ENCODE measurements around the gene HEPN1.

The HEPN1 gene

GRCh38 chr11:124918950-124919349, at the start of gene HEPN1:
Gene HEPN1, plus strand, starts transcription at chr11:124919250.
- no peak for DNase-seq

GRCh38 chr11:124869331-124869730, 49.7 kb upstream of the HEPN1 start:
- DNase-seq, result no peak

- DNase-seq, result no peak
Measured at GRCh38 chr11:124869856-124870387, 49.1 kb upstream of the HEPN1 start.

- no peak for DNase-seq
Measured at GRCh38 chr11:124870430-124870829, 48.6 kb upstream of the HEPN1 start.

- DNase-seq, result no peak
Measured at GRCh38 chr11:124872280-124872679, 46.8 kb upstream of the HEPN1 start.

GRCh38 chr11:124872741-124873140, 46.3 kb upstream of the HEPN1 start:
- DNase-seq, result no peak

GRCh38 chr11:124873951-124874350, 45.1 kb upstream of the HEPN1 start:
- no peak for DNase-seq

- no peak for DNase-seq
Measured at GRCh38 chr11:124874571-124875255, 44.3 kb upstream of the HEPN1 start.

- DNase-seq, result no peak
Measured at GRCh38 chr11:124875401-124875800, 43.6 kb upstream of the HEPN1 start.

- peak; percentile 87 to 98 for DNase-seq
Measured at GRCh38 chr11:124875943-124876817, 42.9 kb upstream of the HEPN1 start.

GRCh38 chr11:124876818-124877630, 42.0 kb upstream of the HEPN1 start:
- DNase-seq, result no peak

- DNase-seq, result no peak
Measured at GRCh38 chr11:124877631-124877909, 41.5 kb upstream of the HEPN1 start.

GRCh38 chr11:124877910-124878758, 40.9 kb upstream of the HEPN1 start:
- DNase-seq, result no peak

- no peak for DNase-seq
Measured at GRCh38 chr11:124878759-124879492, 40.1 kb upstream of the HEPN1 start.

- no peak for DNase-seq
Measured at GRCh38 chr11:124879493-124880289, 39.4 kb upstream of the HEPN1 start.

GRCh38 chr11:124880290-124880611, 38.8 kb upstream of the HEPN1 start:
- DNase-seq, result no peak

GRCh38 chr11:124880958-124881357, 38.1 kb upstream of the HEPN1 start:
- DNase-seq, result no peak

GRCh38 chr11:124882339-124883071, 36.5 kb upstream of the HEPN1 start:
- DNase-seq, result no peak

- DNase-seq, result no peak
Measured at GRCh38 chr11:124884340-124884739, 34.7 kb upstream of the HEPN1 start.

- no peak for DNase-seq
Measured at GRCh38 chr11:124884869-124885479, 34.1 kb upstream of the HEPN1 start.

Measured in NCI-H526 (cell line).